Heart left ventricle (tissue), 16 donors: ENCODE results near the gene KSR2. TPM values are rescaled to one million over a fixed set of nuclear protein-coding genes. Genes with fewer than 3 reads are reported as not detected.

Experiments used
- ATAC-seq, 4 donors: fragments of 200-7000 bp; cut with Tn5 transposase; one replicate each; pipeline ENCODE4 v1.9.1; 2020 to 2022; ENCODE audit warnings: moderate library complexity in 4 of 4, mild to moderate bottlenecking in 3 of 4, moderate number of reproducible peaks in 1 of 4
- DNase-seq, 5 donors: peaks; one replicate each; pipeline ENCODE4 v3.0.0-alpha.2; 2020
- H3K27ac ChIP-seq, 12 donors: fragments of 200-600 bp; sonication (generic) in 4 of 12; one replicate each; pipeline versions ENCODE4 v1.5.0 to v1.8.0; 2016 to 2022; ENCODE audit warnings: mild to moderate bottlenecking in 2 of 12
- H3K27me3 ChIP-seq, 9 donors: fragments of 200-600 bp; sonication (generic) in 2 of 9; one replicate each; pipeline versions ENCODE4 v1.5.1 to v1.8.0; 2016 to 2022; ENCODE audit warnings: mild to moderate bottlenecking in 3 of 9
- H3K36me3 ChIP-seq, 9 donors: fragments of 200-600 bp; sonication (generic) in 2 of 9; one replicate each; pipeline versions ENCODE4 v1.5.0 to v1.8.0; 2018 to 2022; ENCODE audit warnings: mild to moderate bottlenecking in 2 of 9
- H3K4me1 ChIP-seq, 12 donors: fragments of 200-600 bp; sonication (generic) in 4 of 12; one replicate each; pipeline versions ENCODE4 v1.5.0 to v1.8.0; 2016 to 2022; ENCODE audit warnings: mild to moderate bottlenecking in 3 of 12
- H3K4me3 ChIP-seq, 12 donors: fragments of 200-600 bp; sonication (generic) in 4 of 12; one replicate each; pipeline versions ENCODE4 v1.5.0 to v1.8.0; 2017 to 2022; ENCODE audit warnings: mild to moderate bottlenecking in 9 of 12, moderate library complexity in 4 of 12
- H3K9me3 ChIP-seq, 12 donors: fragments of 200-600 bp; sonication (generic) in 4 of 12; one replicate each; pipeline versions ENCODE4 v1.5.0 to v1.8.0; 2016 to 2022; ENCODE audit warnings: mild to moderate bottlenecking in 1 of 12
- POLR2A ChIP-seq, 2 donors: fragments of 450-650 bp; IDR thresholded peaks; one replicate each; pipeline ENCODE4 v1.6.1; 2017; ENCODE audit warnings: antibody characterized with exemption in 2 of 2, mild to moderate bottlenecking in 2 of 2, moderate library complexity in 2 of 2
- WGBS, 4 donors: extraction: QIAGEN DNeasy Blood & Tissue Kit in 2 of 4; methylation state at CpG; one replicate each; pipeline versions ENCODE4 v1.1.5 to v1.1.7; 2013 to 2018; 5-methylcytosine and 5-hydroxymethylcytosine counted together
- intact Hi-C, 10 donors: fragments of 100-400 bp; cut with DNase I; formaldehyde crosslinking; loops; one replicate each; pipeline versions ENCODE4 v1.11.1 to v1.14.2; 2022
- polyA plus RNA-seq, 2 donors: library from polyadenylated mRNA; stranded (reverse); fragments of 200-250 nt; gene quantifications; one replicate each; pipeline ENCODE4 v1.2.3, GENCODE V29; 2013
- total RNA-seq, 9 donors: library from RNA; depleted of rRNA in 2 of 9; stranded (reverse); fragments of >200 nt in 2 of 9; fragmentation: NEBNext Ultra II Directional in 3 of 9; extraction: Animal tissue kit (Norgen Biotek cat#: 25700) in 3 of 9; gene quantifications; one replicate each; pipeline versions ENCODE4 v1.1.0 to v1.2.4, GENCODE V29; 2016 to 2023
- TF ChIP-seq, protein P1 (sequence below), 12 donors: fragments of 200-600 bp; sonication (generic) in 4 of 12; IDR thresholded peaks; one replicate each; pipeline versions ENCODE4 v1.5.0 to v1.8.0; 2018 to 2022; ENCODE audit warnings: antibody characterized with exemption in 12 of 12, mild to moderate bottlenecking in 5 of 12
- donor health status: ischemic (EF 13 %, LVEDD 7.1; RV severe dilation, severe dysfunction).
- donor health status: healthy with polysubstance abuse.
- donor health status: DM: no; HTN: yes; CAD: no.
- donor health status: DM: no; HTN: no; CAD: no.
- donor health status: ischemic (EF 25% LVEDD 6.9; RV normal size, moderate dysfunction).
- donor health status: ischemic (EF 25% LVEDD 5.7; RV mildly dilated, moderate dysfunction).
- donor health status: healthy.
- donor health status: DM: yes; HTN: yes; CAD: no.
- donor health status: ischemic (EF 35%, LVEDD 5.7; RV mildly dilated, moderate dysfunction).
- donor health status: nonischemic (EF 11% LVEDD 7.7; RV severe dilation, severe dysfunction).
- donor health status: DM: yes; HTN: yes; CAD: no.
- donor health status: PGD.
- donor health status: ischemic (EF 29% LVEDD 5.4; RV normal size, mild dysfunction).
- donor health status: nonischemic (EF 23%, LVEDD 6.1; RV moderate dilation, normal function).

Gene KSR2
- total and polyA plus RNA-seq, 11 donors, result under 0.01 to 0.02 (median 0.02) TPM; not detected in 8

- no peak for ATAC-seq
- intact Hi-C loops, result no loop called here
- 46 to 61% (median 53%) methylated on average over 2 of the region's 2 CpGs for WGBS, 4 donors
- no peaks in the 10 kb centered on the region for H3K36me3 ChIP-seq
- no peak overlapping the region for H3K4me3 ChIP-seq
- DNase-seq, result no peak
- H3K27ac ChIP-seq, result no peak overlapping the region
- H3K4me1 ChIP-seq, result no peaks in the 10 kb centered on the region
- TF ChIP-seq POLR2A (IDR thresholded peaks at IDR 0.05), result no peak
- H3K27me3 ChIP-seq, result no peaks in the 10 kb centered on the region
- no peaks in the 10 kb centered on the region for H3K9me3 ChIP-seq
These were observed 310.6 kb downstream of the KSR2 start for GRCh38 chr12:117658226-117658625.

- Histone ChIP-seq H3K4me1 (no peaks in the 10 kb centered on the region), H3K27ac (no peak overlapping the region), H3K9me3 (peaks cover 0 to 13% (median 0%) of the 10 kb centered on the region in 12 donors), H3K36me3 (no peaks in the 10 kb centered on the region), H3K4me3 (no peak overlapping the region), H3K27me3 (peaks cover 0 to 27% (median 0%) of the 10 kb centered on the region in 9 donors)
- intact Hi-C loops, result no loop called here
- ATAC-seq (no peak), DNase-seq (no peak)
- TF ChIP-seq, protein P1, sequence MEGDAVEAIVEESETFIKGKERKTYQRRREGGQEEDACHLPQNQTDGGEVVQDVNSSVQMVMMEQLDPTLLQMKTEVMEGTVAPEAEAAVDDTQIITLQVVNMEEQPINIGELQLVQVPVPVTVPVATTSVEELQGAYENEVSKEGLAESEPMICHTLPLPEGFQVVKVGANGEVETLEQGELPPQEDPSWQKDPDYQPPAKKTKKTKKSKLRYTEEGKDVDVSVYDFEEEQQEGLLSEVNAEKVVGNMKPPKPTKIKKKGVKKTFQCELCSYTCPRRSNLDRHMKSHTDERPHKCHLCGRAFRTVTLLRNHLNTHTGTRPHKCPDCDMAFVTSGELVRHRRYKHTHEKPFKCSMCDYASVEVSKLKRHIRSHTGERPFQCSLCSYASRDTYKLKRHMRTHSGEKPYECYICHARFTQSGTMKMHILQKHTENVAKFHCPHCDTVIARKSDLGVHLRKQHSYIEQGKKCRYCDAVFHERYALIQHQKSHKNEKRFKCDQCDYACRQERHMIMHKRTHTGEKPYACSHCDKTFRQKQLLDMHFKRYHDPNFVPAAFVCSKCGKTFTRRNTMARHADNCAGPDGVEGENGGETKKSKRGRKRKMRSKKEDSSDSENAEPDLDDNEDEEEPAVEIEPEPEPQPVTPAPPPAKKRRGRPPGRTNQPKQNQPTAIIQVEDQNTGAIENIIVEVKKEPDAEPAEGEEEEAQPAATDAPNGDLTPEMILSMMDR (IDR thresholded peaks at IDR 0.05), result no peak
- no peak for TF ChIP-seq POLR2A (IDR thresholded peaks at IDR 0.05)
These were observed 319.0 kb downstream of the KSR2 start for GRCh38 chr12:117649796-117650195.

DNA sequence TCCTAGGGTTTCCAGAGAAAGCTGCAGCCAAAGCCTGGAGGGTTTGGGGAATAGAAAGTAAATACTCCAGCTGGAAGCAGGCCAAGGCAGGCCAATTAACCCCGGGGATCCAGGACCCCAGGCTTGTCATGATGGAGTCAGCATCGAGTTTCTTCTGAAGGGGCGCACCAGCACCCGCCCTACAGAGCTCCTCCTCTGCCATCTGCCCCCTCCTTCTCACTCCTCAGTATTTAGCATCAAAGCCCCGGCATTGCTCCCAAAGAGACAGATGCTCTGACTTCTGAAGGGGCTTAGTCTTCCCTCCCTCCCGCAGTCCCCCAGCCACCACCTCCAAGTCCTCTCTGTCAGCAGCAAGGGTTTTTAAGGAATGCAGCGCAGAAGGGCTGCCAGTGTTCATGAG, 322.3 kb downstream of the KSR2 start:
- 29 to 38% (median 35%) methylated on average over 7 of the region's 7 CpGs for WGBS, 4 donors
- no peak overlapping the region for H3K27ac ChIP-seq
- no peaks in the 10 kb centered on the region for H3K4me1 ChIP-seq
- TF ChIP-seq POLR2A (IDR thresholded peaks at IDR 0.05), result no peak
- TF ChIP-seq, protein P1 (IDR thresholded peaks at IDR 0.05), result no peak
- no peak for DNase-seq
- no peaks in the 10 kb centered on the region for H3K36me3 ChIP-seq
- no peak overlapping the region for H3K4me3 ChIP-seq
- ATAC-seq, result no peak
- peaks cover 0 to 5% (median 0%) of the 10 kb centered on the region in 12 donors for H3K9me3 ChIP-seq
- peaks cover 0 to 27% (median 0%) of the 10 kb centered on the region in 9 donors for H3K27me3 ChIP-seq
- intact Hi-C loops, result no loop called here

DNA sequence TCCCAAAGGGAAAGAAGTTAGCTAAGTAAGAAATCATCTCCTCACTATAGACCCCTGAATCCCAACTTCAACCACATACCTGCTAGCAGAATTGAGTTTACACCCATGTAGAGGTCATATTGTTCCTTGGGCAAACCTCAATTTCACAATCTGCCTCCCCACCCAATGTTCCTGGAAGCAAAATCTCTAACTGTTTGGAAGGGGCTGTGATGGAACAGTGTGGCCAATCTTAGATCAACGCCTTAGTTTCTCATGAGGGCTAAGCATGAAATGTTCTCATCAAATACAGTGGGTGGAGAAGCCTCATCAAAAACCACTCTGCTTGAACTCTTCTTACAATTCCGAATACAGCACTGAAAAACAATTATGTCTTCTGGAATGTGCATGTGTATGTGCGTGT, 323.3 kb downstream of the KSR2 start:
- Histone ChIP-seq H3K27me3 (peaks cover 0 to 27% (median 0%) of the 10 kb centered on the region in 9 donors), H3K4me3 (no peak overlapping the region), H3K27ac (no peak overlapping the region), H3K9me3 (no peaks in the 10 kb centered on the region), H3K4me1 (no peaks in the 10 kb centered on the region), H3K36me3 (no peaks in the 10 kb centered on the region)
- ATAC-seq (no peak), DNase-seq (no peak)
- 67 to 81% (median 68%) methylated on average over 3 of the region's 3 CpGs for WGBS, 4 donors
- intact Hi-C loops, result no loop called here
- no peak for TF ChIP-seq POLR2A (IDR thresholded peaks at IDR 0.05)
- TF ChIP-seq, protein P1 (IDR thresholded peaks at IDR 0.05), result no peak

DNA sequence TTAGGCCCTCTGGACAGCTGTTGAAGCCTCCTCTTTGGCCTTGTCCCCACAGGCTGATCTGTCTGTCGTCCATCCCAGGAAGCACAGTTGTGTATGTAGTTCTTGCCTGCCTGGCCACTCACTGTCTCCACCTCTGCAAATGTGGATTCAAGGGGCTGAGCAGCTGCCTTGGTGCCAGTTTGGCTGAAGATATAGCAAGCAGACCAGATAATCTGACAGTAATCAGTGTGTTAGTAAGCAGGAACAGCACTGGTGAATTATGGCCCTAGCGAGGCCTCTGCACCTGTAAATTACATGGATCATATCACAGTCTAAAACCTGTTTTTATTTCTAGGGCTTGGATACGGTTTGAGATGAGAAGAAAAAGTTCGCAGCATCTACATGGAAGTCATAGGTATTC, 324.8 kb downstream of the KSR2 start:
- peaks cover 0 to 27% (median 0%) of the 10 kb centered on the region in 9 donors for H3K27me3 ChIP-seq
- intact Hi-C loops, result no loop called here
- H3K4me3 ChIP-seq, result no peak overlapping the region
- TF ChIP-seq, protein P1 (IDR thresholded peaks at IDR 0.05), result no peak
- TF ChIP-seq POLR2A (IDR thresholded peaks at IDR 0.05), result no peak
- H3K27ac ChIP-seq, result no peak overlapping the region
- 55 to 62% (median 56%) methylated on average over 4 of the region's 4 CpGs for WGBS, 4 donors
- no peaks in the 10 kb centered on the region for H3K36me3 ChIP-seq
- H3K4me1 ChIP-seq, result no peaks in the 10 kb centered on the region
- DNase-seq, result no peak
- no peaks in the 10 kb centered on the region for H3K9me3 ChIP-seq
- ATAC-seq, result no peak
